Left renal cortex interstitium (tissue), 4 donors: ENCODE measurements around the gene BEST1. TPM values are rescaled to one million over a fixed set of nuclear protein-coding genes. Genes with fewer than 3 reads are reported as not detected.

Experiments used
- DNase-seq, 4 donors: peaks; one replicate each; pipeline ENCODE4 v3.0.0-alpha.2; 2013; ENCODE audit warnings: low read depth in 4 of 4, low spot score in 2 of 4, missing footprints in 1 of 4
- polyA plus RNA-seq, 4 donors: library from polyadenylated mRNA; unstranded; fragments of 120-200 nt; gene quantifications; one replicate each; pipeline ENCODE4 v1.2.1, GENCODE V29; 2013; ENCODE audit not compliant: insufficient read length in 4 of 4

Gene BEST1
- polyA plus RNA-seq, 4 donors = 3.7 to 6.8 (median 4.9) TPM

- DNase-seq = no peak
These were observed 35.5 kb upstream of the BEST1 start for GRCh38 chr11:61914471-61915171.

GRCh38 chr11:61916737-61917333 is 33.3 kb upstream of the BEST1 start:
- DNase-seq = no peak

GRCh38 chr11:61917334-61918109 is 32.6 kb upstream of the BEST1 start, which contains the start of gene RAB3IL1:
Gene RAB3IL1, minus strand, starts transcription at chr11:61917566. Its CDS starts 199 bp downstream, at chr11:61917367.
- no peak for DNase-seq

- DNase-seq = no peak
These were observed 31.8 kb upstream of the BEST1 start for GRCh38 chr11:61918251-61918937.

- no peak for DNase-seq
These were observed 31.0 kb upstream of the BEST1 start for GRCh38 chr11:61918938-61919704.

GRCh38 chr11:61919705-61920631 is 30.2 kb upstream of the BEST1 start:
- no peak for DNase-seq

GRCh38 chr11:61921446-61921845 is 28.7 kb upstream of the BEST1 start:
- DNase-seq = no peak

GRCh38 chr11:61922539-61922938 is 27.6 kb upstream of the BEST1 start:
- no peak for DNase-seq

- DNase-seq = peak; percentile 54 to 79 (median 76)
These were observed 26.7 kb upstream of the BEST1 start for GRCh38 chr11:61923166-61924063.

GRCh38 chr11:61924064-61924455 is 26.1 kb upstream of the BEST1 start:
- no peak for DNase-seq

GRCh38 chr11:61925736-61926135 is 24.4 kb upstream of the BEST1 start:
- DNase-seq = no peak

- DNase-seq = no peak
These were observed 23.9 kb upstream of the BEST1 start for GRCh38 chr11:61926235-61926634.

GRCh38 chr11:61927501-61927900 is 22.6 kb upstream of the BEST1 start:
- DNase-seq = no peak

GRCh38 chr11:61928606-61929005 is 21.5 kb upstream of the BEST1 start:
- DNase-seq = no peak

- no peak for DNase-seq
These were observed 19.2 kb upstream of the BEST1 start for GRCh38 chr11:61930933-61931332.

GRCh38 chr11:61935861-61936260 is 14.3 kb upstream of the BEST1 start:
- no peak for DNase-seq

GRCh38 chr11:61940466-61940865 is 9.7 kb upstream of the BEST1 start:
- no peak for DNase-seq

GRCh38 chr11:61945191-61945590 is 5.0 kb upstream of the BEST1 start:
- DNase-seq = no peak
